ENCODE results near the gene DNAH12. TPM values are rescaled to one million over a fixed set of nuclear protein-coding genes. Genes with fewer than 3 reads are reported as not detected.
A peak's percentile ranks its signal among the peaks of the same experiment; 100 is the strongest.

Gene DNAH12
- total RNA-seq, 1 donor from 2014 or later: not detected

GRCh38 chr3:57570878-57571277 is 26.7 kb upstream of the DNAH12 start:
- Histone ChIP-seq H3K4me3 (no peak overlapping the region), H3K27ac (no peak overlapping the region), H3K9me3 (no peaks in the 10 kb centered on the region), H3K27me3 (no peaks in the 10 kb centered on the region), H3K4me1 (no peaks in the 10 kb centered on the region), H3K36me3 (peaks cover 42 to 67% of the 10 kb centered on the region in 2 donors)
- intact Hi-C loops (cut with DNase I): no loop called here
- TF ChIP-seq, protein P1, sequence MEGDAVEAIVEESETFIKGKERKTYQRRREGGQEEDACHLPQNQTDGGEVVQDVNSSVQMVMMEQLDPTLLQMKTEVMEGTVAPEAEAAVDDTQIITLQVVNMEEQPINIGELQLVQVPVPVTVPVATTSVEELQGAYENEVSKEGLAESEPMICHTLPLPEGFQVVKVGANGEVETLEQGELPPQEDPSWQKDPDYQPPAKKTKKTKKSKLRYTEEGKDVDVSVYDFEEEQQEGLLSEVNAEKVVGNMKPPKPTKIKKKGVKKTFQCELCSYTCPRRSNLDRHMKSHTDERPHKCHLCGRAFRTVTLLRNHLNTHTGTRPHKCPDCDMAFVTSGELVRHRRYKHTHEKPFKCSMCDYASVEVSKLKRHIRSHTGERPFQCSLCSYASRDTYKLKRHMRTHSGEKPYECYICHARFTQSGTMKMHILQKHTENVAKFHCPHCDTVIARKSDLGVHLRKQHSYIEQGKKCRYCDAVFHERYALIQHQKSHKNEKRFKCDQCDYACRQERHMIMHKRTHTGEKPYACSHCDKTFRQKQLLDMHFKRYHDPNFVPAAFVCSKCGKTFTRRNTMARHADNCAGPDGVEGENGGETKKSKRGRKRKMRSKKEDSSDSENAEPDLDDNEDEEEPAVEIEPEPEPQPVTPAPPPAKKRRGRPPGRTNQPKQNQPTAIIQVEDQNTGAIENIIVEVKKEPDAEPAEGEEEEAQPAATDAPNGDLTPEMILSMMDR (IDR thresholded peaks at IDR 0.05): no peak
- DNase-seq (ENCODE audit: low spot score in 2 of 2): no peak

DNA sequence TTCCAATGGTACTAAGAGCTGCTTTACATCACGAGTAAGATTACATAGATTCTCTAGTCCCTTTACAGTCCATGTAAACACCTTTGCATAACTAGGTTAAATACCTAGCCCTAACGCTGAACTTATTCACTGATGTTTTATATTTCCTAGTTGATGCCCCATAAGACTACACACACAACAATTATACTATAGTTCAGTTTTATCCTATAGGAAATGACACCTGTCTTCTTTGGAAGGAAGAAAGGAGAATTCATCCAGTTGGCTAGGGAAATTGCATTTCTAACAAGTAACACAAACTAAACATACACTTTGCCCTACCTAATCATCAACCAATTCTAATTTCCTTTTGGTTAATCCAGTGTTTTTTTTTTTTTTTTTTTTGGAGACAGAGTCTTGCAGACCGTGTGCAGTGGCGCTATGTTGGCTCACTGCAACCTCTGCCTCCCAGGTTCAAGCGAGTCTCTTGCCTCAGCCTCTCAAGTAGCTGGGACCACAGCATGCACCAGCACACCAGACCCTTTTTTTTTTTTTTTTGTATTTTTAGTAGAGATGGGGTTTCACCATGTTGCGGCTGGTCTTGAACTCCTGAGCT is 25.8 kb upstream of the DNAH12 start:
- no peak for DNase-seq (ENCODE audit: low spot score in 2 of 2)
- TF ChIP-seq, protein P1 (IDR thresholded peaks at IDR 0.05): no peak
- intact Hi-C loops (cut with DNase I): no loop called here
- H3K27ac ChIP-seq: no peak overlapping the region
- no peak overlapping the region for H3K4me3 ChIP-seq
- peaks cover 42 to 64% of the 10 kb centered on the region in 2 donors for H3K36me3 ChIP-seq
- no peaks in the 10 kb centered on the region for H3K9me3 ChIP-seq
- H3K4me1 ChIP-seq: no peaks in the 10 kb centered on the region
- no peaks in the 10 kb centered on the region for H3K27me3 ChIP-seq

- no peak overlapping the region for H3K27ac ChIP-seq
- H3K9me3 ChIP-seq: no peaks in the 10 kb centered on the region
- intact Hi-C loops (cut with DNase I): loop anchor here (5.0 kb wide), 1 partner anchor 198 kb away; the partner anchor contains the start of gene SLMAP
- peaks cover 3 to 18% of the 10 kb centered on the region in 2 donors for H3K4me1 ChIP-seq
- H3K4me3 ChIP-seq: no peak overlapping the region
- TF ChIP-seq, protein P1 (IDR thresholded peaks at IDR 0.05): no peak
- no peaks in the 10 kb centered on the region for H3K27me3 ChIP-seq
- H3K36me3 ChIP-seq: peaks cover 13 to 20% of the 10 kb centered on the region in 2 donors
- no peak for DNase-seq (ENCODE audit: low spot score in 2 of 2)
Measured at GRCh38 chr3:57559526-57559925, 15.4 kb upstream of the DNAH12 start.

- peaks cover 3 to 18% of the 10 kb centered on the region in 2 donors for H3K4me1 ChIP-seq
- H3K4me3 ChIP-seq: peak overlapping the region; percentile 90
- TF ChIP-seq, protein P1 (IDR thresholded peaks at IDR 0.05): no peak
- H3K27ac ChIP-seq: peak overlapping the region; percentile 88 to 90
- no peaks in the 10 kb centered on the region for H3K27me3 ChIP-seq
- no peaks in the 10 kb centered on the region for H3K9me3 ChIP-seq
- DNase-seq (ENCODE audit: low spot score in 2 of 2): no peak
- intact Hi-C loops (cut with DNase I): loop anchor here (2.0 to 5.0 kb wide), 3 partner anchors 136 to 330 kb away; partner anchors contain the start of genes APPL1, DENND6A and SLMAP
- H3K36me3 ChIP-seq: peaks cover 10 to 11% of the 10 kb centered on the region in 2 donors
Measured at GRCh38 chr3:57557085-57557537, 13.0 kb upstream of the DNAH12 start.

GRCh38 chr3:57556459-57557084 is 12.4 kb upstream of the DNAH12 start:
- no peak for DNase-seq (ENCODE audit: low spot score in 2 of 2)
- peaks cover 10 to 11% of the 10 kb centered on the region in 2 donors for H3K36me3 ChIP-seq
- H3K4me3 ChIP-seq: peak overlapping the region; percentile 90
- TF ChIP-seq, protein P1 (IDR thresholded peaks at IDR 0.05): peak in 1 of 3 experiments; percentile 12
- intact Hi-C loops (cut with DNase I): loop anchor here (1.0 to 5.0 kb wide), 4 partner anchors 40 to 330 kb away; partner anchors contain the start of genes APPL1, DENND6A and SLMAP
- H3K27ac ChIP-seq: peak overlapping the region; percentile 88 to 90
- no peaks in the 10 kb centered on the region for H3K27me3 ChIP-seq
- peaks cover 3 to 18% of the 10 kb centered on the region in 2 donors for H3K4me1 ChIP-seq
- H3K9me3 ChIP-seq: no peaks in the 10 kb centered on the region
